PFSK-1 (cell line): ENCODE results near the gene ELOVL2.

Experiments used
- FOXP2 ChIP-seq: optimal IDR thresholded peaks from 2 replicates; pipeline ENCODE3; 2011; ENCODE audit warnings: borderline replicate concordance, control low read depth, inconsistent platforms; ENCODE audit not compliant: insufficient read depth; ENCODE audit errors: extremely low read length, extremely low read depth
- POLR2AphosphoS5 ChIP-seq: IDR thresholded peaks from 2 replicates; pipeline ENCODE4 v1.6.1; 2012; ENCODE audit warnings: low read depth, mild to moderate bottlenecking, control low read depth, low read length, moderate library complexity
- SIN3A ChIP-seq: IDR thresholded peaks from 2 replicates; pipeline ENCODE4 v1.6.1; 2012; ENCODE audit warnings: mild to moderate bottlenecking, low read length, moderate library complexity, borderline replicate concordance; ENCODE audit not compliant: insufficient read depth
- TAF1 ChIP-seq: IDR thresholded peaks from 2 replicates; pipeline ENCODE4 v1.6.1; 2012; ENCODE audit warnings: low read length, control low read depth, borderline replicate concordance; ENCODE audit not compliant: insufficient read depth
- TF ChIP-seq, protein P1 (sequence below), 2 experiments: IDR thresholded peaks; 2 replicates each; pipeline versions ENCODE4 v1.6.1 to v1.8.0; 2011 to 2012; ENCODE audit warnings: low read depth in 2 of 2, low read length in 2 of 2, control low read depth in 1 of 2, inconsistent platforms in 1 of 2, mild to moderate bottlenecking in 1 of 2, moderate library complexity in 1 of 2; ENCODE audit not compliant: insufficient read depth in 1 of 2

Gene ELOVL2

DNA sequence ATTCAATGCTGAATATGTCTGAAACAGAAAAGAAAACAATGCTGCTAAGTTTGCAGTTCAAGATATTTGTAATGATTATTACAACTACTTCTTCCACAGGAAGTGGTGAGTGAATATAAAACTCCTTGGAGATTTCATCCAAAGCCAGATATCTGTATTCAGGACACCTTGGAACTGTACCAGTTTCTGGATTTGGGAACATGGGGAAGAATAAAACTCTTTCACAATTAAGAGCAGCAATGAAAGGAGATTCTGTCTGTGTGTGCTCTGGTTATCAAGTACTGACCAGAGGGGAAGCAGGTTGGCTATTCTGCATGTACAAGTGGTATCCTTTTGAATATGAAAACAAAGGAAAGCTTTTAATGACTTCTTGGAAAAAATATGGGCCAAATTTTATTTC is 21.1 kb downstream of the ELOVL2 start:
- TF ChIP-seq TAF1: no peak
- TF ChIP-seq POLR2AphosphoS5: no peak
- no peak for TF ChIP-seq SIN3A
- TF ChIP-seq, protein P1, sequence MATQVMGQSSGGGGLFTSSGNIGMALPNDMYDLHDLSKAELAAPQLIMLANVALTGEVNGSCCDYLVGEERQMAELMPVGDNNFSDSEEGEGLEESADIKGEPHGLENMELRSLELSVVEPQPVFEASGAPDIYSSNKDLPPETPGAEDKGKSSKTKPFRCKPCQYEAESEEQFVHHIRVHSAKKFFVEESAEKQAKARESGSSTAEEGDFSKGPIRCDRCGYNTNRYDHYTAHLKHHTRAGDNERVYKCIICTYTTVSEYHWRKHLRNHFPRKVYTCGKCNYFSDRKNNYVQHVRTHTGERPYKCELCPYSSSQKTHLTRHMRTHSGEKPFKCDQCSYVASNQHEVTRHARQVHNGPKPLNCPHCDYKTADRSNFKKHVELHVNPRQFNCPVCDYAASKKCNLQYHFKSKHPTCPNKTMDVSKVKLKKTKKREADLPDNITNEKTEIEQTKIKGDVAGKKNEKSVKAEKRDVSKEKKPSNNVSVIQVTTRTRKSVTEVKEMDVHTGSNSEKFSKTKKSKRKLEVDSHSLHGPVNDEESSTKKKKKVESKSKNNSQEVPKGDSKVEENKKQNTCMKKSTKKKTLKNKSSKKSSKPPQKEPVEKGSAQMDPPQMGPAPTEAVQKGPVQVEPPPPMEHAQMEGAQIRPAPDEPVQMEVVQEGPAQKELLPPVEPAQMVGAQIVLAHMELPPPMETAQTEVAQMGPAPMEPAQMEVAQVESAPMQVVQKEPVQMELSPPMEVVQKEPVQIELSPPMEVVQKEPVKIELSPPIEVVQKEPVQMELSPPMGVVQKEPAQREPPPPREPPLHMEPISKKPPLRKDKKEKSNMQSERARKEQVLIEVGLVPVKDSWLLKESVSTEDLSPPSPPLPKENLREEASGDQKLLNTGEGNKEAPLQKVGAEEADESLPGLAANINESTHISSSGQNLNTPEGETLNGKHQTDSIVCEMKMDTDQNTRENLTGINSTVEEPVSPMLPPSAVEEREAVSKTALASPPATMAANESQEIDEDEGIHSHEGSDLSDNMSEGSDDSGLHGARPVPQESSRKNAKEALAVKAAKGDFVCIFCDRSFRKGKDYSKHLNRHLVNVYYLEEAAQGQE (IDR thresholded peaks at IDR 0.05; ENCODE audit: insufficient read depth in 1 of 2, low read depth in 2 of 2, low read length in 2 of 2): no peak
- TF ChIP-seq FOXP2: no peak

DNA sequence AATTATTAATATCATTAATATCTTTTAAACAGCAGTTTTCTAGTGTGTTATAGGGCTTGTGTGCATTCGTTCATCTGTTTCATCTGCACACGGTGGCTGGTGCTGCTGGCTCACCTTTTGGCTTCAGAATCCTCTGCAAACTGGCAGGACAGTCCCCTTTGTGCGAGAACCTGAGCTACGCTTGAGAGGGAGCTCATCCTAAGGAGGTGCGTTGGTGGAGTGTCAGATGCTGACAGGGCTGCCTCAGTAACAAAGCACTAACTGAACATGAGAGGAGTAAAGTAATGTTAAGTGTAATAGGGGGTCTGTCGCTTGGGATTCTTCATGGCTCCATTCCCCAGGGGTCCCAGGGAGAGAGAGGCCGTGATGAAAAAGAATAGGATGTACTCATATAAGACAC is 22.4 kb downstream of the ELOVL2 start:
- TF ChIP-seq TAF1 (no peak), SIN3A (no peak), FOXP2 (no peak), POLR2AphosphoS5 (no peak)
- TF ChIP-seq, protein P1 (IDR thresholded peaks at IDR 0.05; ENCODE audit: insufficient read depth in 1 of 2, low read depth in 2 of 2, low read length in 2 of 2): no peak

DNA sequence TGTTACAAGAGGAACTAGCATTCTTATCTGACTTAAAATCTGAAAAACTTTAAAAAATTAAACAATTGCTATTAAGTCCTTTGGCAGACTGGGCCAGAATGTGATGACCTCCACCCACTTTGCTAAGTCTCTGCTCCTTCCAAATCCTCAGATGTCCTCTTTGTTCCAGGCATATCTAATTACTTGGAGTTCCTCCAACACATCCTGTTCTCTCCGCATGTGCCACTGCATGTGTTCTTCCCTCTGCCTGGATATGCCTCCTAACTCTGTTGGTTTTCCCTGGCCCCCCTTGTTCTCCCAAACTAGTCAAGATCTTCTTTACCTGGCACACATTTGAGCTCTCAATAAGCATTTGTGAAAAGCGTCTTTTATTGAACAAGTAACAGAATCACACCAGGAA is 23.1 kb downstream of the ELOVL2 start:
- TF ChIP-seq, protein P1 (IDR thresholded peaks at IDR 0.05; ENCODE audit: insufficient read depth in 1 of 2, low read depth in 2 of 2, low read length in 2 of 2): no peak
- TF ChIP-seq POLR2AphosphoS5 (no peak), FOXP2 (no peak)

DNA sequence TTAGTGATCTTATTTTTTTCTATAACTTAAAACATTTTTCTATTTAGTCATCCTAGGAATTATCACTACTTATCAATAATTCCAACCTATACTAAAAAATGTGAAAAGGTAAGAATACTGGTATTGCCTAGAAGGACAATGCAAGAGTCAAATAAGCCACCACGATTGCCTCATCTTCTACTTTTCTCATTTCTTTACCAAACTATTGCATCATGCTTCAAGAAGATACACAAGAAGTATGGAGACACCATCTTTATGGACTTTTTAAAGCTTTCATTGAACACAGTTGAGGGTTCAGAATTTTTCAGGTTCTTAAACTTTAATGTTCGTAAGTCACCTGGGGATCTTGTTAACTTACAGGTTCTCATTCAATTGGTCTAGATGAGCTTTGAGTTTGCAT is 25.9 kb downstream of the ELOVL2 start:
- TF ChIP-seq POLR2AphosphoS5 (no peak), SIN3A (no peak), FOXP2 (no peak), TAF1 (no peak)
- TF ChIP-seq, protein P1 (IDR thresholded peaks at IDR 0.05; ENCODE audit: insufficient read depth in 1 of 2, low read depth in 2 of 2, low read length in 2 of 2): no peak

DNA sequence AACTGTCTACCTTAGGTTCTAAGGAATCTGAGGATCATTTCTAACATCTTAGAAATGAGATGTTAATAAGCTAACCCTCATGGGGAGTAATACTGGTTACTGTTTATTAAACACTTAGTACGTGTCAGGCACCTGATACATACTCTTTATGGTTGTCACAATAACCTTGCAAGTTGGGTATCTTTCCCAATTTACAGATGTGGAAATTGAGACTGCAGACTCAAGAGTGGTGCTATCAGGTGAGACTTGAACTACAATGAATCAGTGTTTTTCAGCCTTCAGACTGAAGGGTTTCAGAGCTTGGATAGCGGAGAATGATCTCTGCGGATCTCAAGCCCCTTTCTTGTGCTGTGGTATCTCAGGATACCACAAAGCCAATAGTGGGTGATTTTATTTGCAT is 27.0 kb downstream of the ELOVL2 start:
- no peak for TF ChIP-seq TAF1
- no peak for TF ChIP-seq FOXP2
- no peak for TF ChIP-seq SIN3A
- TF ChIP-seq, protein P1 (IDR thresholded peaks at IDR 0.05; ENCODE audit: insufficient read depth in 1 of 2, low read depth in 2 of 2, low read length in 2 of 2): no peak
- TF ChIP-seq POLR2AphosphoS5: no peak
